GM18520 (cell line): Measurements from ENCODE around the gene AQP6.

ENCODE experiments used
- ATAC-seq: cut with Tn5 transposase; IDR thresholded peaks from one replicate; pipeline ENCODE4 v1.9.1; 2021; ENCODE audit not compliant: unreplicated experiment

AQP6 gene

GRCh38 chr12:50025187-50026059 lies 52.7 kb downstream of the AQP6 start, which contains the start of gene RACGAP1:
Gene RACGAP1 (minus strand): TSS chr12:50025494. CDS start chr12:50016715, 8,779 bp downstream.
- ATAC-seq: peak; percentile 98

DNA sequence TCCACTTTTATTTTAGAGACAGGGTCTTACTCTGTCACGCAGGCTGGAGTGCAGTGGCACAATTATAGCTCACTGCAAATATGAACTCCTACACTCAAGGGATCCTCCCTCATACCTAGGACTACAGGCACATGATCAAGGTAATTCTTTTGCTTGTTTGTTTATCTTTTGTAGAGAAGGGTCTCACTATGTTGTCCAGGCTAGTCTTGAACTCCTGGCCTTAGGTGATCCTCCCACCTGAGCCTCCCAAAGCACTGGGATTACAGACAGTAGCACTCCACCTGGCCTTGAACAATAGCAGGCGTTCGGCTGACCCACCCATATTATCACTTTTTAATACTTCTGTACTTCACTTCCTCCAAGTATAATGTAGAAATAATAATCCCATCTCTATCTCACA lies 53.9 kb downstream of the AQP6 start:
- ATAC-seq: no peak
